ENCODE data around the gene COX7A2L.

The COX7A2L gene

GRCh38 chr2:42371611-42372473, 10.8 kb upstream of the COX7A2L start:
- no peak for TF ChIP-seq FOXP2 (optimal IDR thresholded peaks at IDR 0.05; ENCODE audit: borderline replicate concordance, extremely low read depth, extremely low read length, insufficient read depth)
- TF ChIP-seq SIN3A (IDR thresholded peaks at IDR 0.05; ENCODE audit: borderline replicate concordance, insufficient read depth, low read length): no peak
- TF ChIP-seq TAF1 (IDR thresholded peaks at IDR 0.05; ENCODE audit: borderline replicate concordance, insufficient read depth, low read length): no peak

GRCh38 chr2:42369532-42370229, 8.7 kb upstream of the COX7A2L start:
- no peak for TF ChIP-seq REST (IDR thresholded peaks at IDR 0.05; ENCODE audit: insufficient read depth in 1 of 2, low read depth in 2 of 2, low read length in 2 of 2)
- TF ChIP-seq TAF1 (IDR thresholded peaks at IDR 0.05; ENCODE audit: borderline replicate concordance, insufficient read depth, low read length): no peak
- TF ChIP-seq FOXP2 (optimal IDR thresholded peaks at IDR 0.05; ENCODE audit: borderline replicate concordance, extremely low read depth, extremely low read length, insufficient read depth): no peak
- TF ChIP-seq POLR2AphosphoS5 (IDR thresholded peaks at IDR 0.05; ENCODE audit: low read depth, low read length): no peak
- no peak for TF ChIP-seq SIN3A (IDR thresholded peaks at IDR 0.05; ENCODE audit: borderline replicate concordance, insufficient read depth, low read length)

- TF ChIP-seq FOXP2 (optimal IDR thresholded peaks at IDR 0.05; ENCODE audit: borderline replicate concordance, extremely low read depth, extremely low read length, insufficient read depth) (peak; percentile 76), SIN3A (IDR thresholded peaks at IDR 0.05; ENCODE audit: borderline replicate concordance, insufficient read depth, low read length) (no peak)
Measured at GRCh38 chr2:42368817-42369531, 8.0 kb upstream of the COX7A2L start.

GRCh38 chr2:42367835-42368234, 6.8 kb upstream of the COX7A2L start:
- TF ChIP-seq TAF1 (IDR thresholded peaks at IDR 0.05; ENCODE audit: borderline replicate concordance, insufficient read depth, low read length) (no peak), POLR2AphosphoS5 (IDR thresholded peaks at IDR 0.05; ENCODE audit: low read depth, low read length) (no peak), REST (IDR thresholded peaks at IDR 0.05; ENCODE audit: insufficient read depth in 1 of 2, low read depth in 2 of 2, low read length in 2 of 2) (no peak), FOXP2 (optimal IDR thresholded peaks at IDR 0.05; ENCODE audit: borderline replicate concordance, extremely low read depth, extremely low read length, insufficient read depth) (no peak), SIN3A (IDR thresholded peaks at IDR 0.05; ENCODE audit: borderline replicate concordance, insufficient read depth, low read length) (no peak)

GRCh38 chr2:42366411-42366810, 5.4 kb upstream of the COX7A2L start:
- TF ChIP-seq SIN3A (IDR thresholded peaks at IDR 0.05; ENCODE audit: borderline replicate concordance, insufficient read depth, low read length) (no peak), REST (IDR thresholded peaks at IDR 0.05; ENCODE audit: insufficient read depth in 1 of 2, low read depth in 2 of 2, low read length in 2 of 2) (no peak), FOXP2 (optimal IDR thresholded peaks at IDR 0.05; ENCODE audit: borderline replicate concordance, extremely low read depth, extremely low read length, insufficient read depth) (no peak), POLR2AphosphoS5 (IDR thresholded peaks at IDR 0.05; ENCODE audit: low read depth, low read length) (no peak)
